HG02943 (cell line): Measurements from ENCODE around the gene AUTS2.

Experiments
- ATAC-seq: cut with Tn5 transposase; IDR thresholded peaks from one replicate; pipeline ENCODE4 v1.9.1; 2021; ENCODE audit warnings: mild to moderate bottlenecking, low read depth, moderate library complexity; ENCODE audit not compliant: unreplicated experiment

The AUTS2 gene

DNA sequence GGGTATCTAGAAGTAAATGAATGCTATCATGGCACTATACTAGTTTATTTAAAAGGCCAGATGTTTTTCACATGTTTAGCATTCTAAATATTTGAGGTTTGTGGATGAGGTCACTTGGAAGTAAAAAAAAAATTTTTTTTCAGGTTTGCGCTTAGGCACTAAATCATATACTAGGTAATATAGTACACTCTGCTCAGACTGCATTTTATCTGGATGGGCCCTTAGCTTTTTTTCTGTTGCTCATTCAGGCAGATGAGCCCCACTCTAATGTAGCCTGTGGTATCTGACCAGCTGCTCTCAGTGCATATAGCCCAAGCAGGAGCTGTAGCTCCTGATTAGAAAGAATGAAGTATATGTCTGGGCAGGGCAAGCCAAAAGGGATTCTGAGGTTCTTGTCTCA lies 210.1 kb downstream of the AUTS2 start:
- ATAC-seq: no peak

DNA sequence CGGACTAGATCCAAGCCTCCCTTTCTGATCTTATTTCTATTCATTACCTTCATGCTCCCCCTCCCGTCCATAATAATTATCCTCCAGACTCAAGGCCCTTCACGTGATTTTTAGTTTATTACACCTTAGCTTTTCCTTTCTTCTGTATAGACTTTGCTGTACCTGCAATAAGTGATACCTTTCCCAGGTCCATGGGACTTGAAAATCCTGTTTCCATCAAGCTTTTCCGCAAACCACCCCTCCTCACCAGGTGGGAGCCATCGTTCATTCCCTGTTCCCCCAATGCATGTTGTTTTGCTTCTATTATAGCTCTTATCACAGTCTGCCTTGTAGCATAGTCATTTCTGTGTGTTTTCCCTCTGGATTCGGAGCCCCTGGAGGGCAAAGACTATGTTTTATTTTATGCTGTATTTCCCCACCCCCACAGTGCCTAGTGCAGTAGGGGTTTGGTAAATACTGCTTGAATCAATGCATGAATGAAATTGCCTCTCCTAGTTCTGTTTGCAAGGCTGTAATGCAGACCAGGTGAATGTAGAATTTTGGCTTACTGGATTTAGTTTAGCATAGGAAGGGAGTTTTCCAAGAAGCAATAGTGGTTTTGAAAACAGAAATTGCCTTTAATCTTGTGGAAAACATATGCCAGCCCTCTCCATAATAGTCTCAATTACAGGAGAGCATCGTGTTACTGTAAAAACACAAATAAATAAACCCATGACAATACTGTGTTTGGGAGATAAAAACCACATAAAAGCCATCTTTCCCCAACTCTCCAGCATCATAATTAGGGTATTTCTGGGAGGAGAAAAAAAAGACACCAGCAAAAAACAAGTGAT lies 213.4 kb downstream of the AUTS2 start:
- ATAC-seq: no peak

DNA sequence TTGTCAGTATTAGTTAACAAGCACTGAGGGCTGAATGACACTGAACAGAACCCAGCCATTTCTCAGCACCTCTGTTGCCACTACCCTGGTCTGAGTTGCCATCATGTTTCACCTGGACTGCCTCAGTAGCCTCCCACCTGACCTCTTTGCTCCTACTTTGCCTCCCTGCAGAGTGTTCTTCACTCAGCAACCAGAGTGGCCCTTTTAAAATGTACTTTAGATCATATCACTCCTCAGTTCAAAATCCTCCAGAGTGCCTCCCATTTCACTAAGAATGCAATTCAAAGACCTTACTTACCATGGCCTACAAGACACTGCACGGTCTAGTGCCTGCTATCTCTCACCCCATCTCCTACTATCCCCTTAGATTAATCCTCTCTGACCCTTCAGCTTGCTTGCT lies 214.5 kb downstream of the AUTS2 start:
- no peak for ATAC-seq

DNA sequence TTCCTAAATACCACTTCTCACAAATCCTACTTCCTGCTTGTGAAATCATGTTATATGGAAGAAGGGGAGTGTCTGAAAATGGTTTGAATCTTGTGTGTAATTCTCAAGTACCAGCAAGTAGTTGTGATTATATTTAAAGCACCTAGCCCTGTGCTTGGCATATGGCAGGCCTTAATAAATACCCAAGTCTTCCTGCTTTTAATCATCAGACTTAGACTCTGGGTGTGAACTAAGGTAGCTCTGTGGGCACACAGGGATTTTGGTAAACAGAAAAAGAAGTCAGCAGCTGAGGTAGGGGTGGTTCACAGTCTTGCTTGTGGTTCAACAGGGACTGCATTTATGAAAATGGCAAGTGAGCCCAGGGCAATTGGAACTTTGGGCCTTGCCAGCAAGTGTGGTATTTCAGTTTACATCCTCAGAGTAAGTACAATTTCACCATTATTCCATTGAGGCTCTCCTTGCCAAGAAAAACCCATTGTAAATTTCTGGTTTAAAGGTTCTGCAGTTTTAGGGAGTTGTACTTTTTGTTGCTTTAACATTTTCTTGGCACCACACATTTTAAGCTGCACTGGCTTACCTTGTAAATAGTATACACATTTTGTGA lies 215.5 kb downstream of the AUTS2 start:
- ATAC-seq: no peak

DNA sequence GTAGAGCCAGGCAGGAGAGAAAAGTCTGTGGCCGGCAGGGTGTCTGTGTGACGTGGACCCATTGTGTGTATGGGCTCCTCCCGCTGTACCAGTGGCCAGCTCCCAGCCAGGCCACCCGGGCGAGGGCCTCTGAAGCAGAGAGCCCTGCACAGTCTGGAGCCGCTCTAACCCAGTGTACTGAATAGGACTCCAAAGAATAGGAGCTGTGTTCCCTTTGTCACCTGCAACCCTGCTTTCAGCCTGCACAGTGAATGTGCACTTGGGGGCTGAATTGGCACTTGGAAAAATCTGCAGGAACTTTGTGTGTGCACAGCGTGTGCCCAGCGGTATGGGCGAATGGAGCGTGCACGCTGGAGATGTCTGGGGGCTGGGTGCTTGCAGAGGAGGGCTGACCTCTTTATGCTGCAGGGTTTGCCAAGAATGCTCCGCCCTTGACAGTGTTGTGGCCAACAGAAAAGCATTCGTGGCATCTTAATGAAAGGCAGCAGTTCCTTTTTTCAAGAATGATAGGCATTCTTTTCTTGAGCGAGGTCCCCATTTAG lies 216.2 kb downstream of the AUTS2 start:
- no peak for ATAC-seq

DNA sequence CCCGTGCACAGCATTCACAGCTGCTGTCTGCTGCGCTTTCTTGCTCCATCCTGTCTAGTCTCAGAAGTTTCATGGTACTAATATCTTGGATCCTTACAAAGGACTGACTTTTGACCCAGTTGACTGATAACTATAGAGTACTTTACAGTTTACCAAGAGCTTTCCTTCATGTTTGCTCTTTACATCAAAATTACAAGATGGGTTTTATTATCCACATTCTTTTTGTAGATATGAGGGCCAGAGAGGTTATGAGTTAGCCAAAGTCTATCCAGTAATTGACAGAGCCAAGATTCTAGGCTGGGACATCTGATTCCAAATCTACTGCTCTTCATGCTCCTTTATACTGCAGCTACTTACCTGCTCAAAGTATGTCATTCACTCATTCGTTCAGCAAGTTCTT lies 218.2 kb downstream of the AUTS2 start:
- ATAC-seq: no peak

DNA sequence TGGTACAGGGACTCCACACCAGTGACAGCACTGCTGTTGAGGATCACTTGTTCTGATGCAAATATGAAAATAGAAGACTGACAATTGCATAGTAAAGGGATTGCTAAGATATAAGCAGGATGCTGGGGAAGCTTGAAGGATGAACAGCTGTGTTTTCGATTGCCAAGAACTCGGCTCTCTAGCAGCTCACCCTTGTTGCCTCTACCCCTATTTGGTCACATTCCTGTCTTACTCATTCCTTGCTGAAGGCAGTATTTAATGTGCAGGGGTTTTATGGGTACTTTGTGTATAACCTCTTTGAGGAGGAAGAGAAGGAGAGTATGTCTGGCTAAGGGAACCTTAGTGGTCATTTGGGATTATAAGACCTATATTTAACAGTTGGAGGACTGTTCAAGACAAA lies 218.8 kb downstream of the AUTS2 start:
- ATAC-seq: no peak

DNA sequence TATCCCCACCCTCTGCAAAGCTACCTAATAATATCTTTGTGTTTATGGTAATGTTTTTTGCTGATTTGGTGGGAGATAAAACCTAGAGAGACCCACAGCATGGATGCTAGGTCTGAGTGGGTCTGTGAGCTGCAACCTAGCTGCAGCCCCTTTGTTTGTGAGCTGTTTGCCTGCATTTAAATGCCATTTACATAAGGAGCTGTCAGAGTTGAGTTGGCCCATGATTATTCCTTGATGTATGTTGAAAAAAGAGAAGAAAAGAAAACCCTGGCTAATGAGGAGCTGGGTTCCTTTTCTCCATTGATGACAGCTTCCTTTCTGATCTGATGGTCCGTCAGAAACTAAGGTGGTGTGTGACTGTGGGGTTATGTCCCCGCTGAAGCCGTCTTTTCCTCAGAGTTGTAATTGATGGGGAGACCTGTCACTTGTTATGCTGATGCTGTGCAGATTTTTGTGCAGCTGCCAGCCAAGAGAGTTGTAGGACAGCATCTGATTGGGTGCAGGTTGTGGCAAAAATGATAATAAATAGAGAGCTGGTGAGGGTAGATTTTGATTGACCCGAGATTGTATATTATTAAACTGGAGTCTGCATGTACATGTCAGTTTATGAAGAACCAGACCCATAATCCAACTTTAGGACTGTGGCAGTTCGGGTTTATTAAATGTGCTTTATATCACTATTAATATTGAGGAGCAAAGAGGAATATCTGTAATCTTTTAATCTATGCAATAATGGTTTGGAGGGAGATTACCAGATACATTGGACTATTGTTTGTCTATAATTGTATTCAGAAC lies 219.8 kb downstream of the AUTS2 start:
- ATAC-seq: no peak

DNA sequence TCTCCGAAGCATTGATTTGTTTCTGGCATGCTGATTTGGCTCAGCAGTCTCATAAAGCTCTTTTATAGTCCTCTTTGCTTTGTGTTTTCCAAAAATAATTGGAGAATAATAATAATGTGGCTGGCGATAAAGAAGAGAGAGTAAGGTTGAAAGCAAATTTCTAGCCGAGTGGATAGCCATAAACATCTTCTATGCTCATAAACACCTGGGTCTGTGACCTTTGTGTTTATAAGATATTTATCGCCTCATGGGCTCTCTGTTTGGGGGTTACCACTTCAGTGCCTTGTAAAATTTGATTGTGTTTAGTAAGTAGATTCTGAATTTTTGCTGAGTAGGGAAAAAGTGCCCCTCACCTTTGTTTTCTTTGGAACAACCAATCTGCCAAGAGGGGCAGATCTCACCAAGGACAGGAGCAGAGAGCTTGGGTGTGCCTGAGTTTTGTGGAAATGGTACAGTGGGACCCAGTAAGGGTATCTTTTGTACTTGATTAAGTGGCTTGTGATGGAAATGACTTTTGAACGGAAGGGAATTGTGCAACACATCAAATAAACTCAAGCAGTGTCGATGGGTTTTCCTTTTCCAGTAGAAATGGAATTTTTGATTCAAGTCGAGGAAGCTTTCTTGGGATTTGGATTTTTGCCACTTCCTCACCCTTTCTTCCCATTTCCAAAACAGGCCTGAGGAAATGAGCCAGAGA lies 220.5 kb downstream of the AUTS2 start:
- no peak for ATAC-seq

DNA sequence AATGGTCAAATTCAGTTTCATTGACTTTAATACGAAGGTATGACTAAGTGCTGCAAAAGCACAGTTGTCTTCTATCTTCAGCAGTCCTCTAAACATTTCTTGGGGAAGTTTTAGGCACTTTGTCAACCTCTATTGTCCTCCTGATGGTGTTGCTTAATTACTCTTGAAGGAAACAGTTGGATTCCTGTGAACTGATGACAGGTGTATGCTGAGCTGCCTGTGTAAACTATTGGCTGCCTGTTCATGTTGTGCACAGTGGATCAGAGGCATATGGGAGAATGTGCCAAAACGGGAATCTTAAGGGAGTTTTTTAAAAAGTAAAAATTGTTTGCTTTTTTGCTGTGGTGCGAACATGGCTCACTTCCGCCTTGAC lies 221.0 kb downstream of the AUTS2 start:
- ATAC-seq: no peak

DNA sequence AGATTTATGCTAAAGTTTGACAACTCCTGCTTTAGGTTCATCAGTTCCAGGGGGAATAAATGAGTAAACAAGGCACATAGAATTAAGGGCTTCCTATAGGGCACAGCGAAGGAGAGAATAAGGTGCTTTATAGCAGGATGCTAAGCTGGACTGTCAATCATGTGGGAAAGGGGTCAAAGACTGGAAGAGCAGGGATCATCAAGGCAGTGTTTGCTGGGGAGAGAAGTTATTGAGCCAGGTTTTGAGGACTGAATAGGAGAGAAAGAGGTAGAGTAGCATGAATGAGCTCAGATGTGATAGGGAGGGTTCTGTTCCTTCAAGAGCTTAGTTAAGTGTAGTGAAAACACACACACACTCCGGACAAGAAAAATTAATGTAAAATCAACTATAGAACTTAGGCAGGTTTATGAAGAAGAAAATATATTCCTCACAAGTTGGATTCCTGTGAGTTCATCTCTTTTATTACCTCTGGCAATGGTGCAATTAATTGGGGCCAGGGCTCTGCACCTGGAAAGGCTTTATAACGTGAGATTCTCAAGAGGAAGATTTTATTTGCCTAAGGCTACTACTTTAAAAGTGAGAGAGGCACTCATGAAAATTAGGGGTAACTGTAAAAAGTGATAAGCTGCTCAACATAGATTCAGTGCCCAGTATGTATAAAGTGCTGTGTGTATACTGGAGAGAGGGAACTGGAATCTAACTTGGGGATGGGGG lies 222.4 kb downstream of the AUTS2 start:
- ATAC-seq: no peak

DNA sequence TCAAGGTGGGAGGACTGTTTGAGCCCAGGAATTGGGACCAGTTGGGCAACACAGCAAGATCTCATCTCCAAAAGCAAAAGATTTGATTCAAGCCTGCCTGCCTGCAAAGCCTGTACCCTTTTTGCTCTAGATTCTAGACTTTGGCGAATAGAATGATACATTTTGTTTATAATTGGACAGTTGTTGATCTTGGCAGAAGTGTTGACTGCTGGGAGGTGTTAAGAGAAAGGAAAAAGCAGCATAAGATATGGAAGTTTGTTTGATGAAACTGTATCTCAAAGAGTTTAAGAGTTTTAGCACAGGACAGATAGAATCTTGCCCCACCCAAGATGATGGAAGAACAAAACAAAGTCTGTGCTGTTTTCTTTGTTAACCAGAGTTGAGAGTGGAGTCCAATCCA lies 224.1 kb downstream of the AUTS2 start:
- no peak for ATAC-seq

DNA sequence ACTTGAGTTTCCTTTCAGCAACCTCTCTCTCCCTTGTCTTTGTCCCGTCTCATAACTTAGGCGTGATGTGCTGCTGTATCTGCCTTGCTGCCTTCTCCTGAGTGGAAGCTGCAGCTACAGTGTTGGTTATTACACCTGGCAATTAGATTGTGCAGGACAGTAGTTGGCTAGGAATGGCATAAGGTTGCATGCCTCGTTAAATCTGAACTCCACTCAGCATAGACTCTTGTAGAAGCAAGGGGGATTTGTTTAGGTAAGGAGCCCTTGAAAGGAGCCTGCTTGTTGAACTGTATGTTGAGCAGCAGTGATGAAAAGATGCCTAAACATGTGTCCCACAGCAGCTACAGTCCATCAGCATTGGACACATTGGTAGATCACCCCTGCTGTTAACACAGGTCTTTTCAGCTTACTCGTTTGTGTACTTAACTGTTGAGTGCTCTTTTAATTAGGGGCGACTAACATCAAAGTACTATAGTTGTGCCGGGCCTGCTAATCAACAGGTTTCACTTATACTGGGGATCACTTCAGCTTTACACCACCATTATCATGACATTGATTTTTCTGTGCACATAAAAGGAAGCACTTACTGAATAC lies 225.0 kb downstream of the AUTS2 start:
- ATAC-seq: no peak

DNA sequence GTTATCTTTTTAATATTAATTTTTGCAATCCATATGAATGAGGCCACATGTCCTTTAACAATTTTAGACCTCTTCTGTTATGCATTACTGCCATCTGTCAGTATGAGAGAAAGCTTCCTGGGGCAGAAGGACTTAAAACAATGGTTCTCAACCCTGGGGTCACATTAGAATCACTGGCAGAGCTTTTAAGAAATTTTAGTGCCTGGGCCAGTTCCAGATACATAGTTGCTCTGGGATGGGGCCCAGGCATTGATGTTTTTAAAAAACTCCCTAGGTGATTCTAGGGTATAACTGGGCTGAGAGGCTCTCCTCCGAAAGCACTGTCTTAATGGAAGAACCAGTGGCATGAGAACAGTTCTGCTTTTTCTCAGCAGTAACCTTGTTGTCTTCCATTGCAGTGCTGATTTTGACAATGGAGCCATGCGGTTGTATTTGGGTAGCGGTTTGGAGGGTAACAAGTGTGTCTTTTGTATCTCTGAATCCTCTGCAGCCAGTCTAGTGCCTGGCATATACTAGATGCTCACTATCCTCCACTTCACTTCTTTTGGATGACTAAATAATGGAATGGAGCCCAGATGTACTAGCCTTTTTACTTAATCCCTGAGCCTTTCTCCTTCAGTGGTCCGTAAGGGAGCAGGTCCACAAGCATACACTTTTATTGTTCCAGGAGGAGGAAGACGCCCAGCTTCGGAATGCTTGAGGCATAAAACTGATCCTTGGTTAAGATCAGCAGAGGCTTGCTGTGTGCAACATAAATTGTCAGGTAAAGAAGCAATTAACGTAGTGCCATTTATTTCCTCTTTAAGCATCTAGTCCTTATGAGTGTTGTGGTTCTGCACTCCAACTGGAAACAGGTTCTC lies 227.1 kb downstream of the AUTS2 start:
- ATAC-seq: no peak

DNA sequence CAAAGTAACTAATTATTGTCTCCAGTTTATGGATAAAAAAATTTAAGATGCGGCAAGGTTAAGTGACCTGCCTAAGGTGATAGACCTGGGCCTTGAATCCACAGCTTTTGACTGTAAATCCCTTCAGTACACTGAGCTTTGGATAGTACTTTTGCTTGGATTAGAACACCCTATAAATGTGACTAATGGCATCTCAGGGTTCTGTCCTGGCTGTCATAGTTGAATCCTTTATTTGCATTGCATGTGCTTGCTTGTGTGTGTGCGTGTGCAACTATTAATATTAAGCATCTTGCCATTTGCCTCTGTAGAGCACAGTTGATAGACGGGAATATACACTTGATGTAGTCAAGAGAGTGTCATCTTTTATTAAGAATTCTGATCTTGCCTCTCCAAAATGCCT lies 228.0 kb downstream of the AUTS2 start:
- no peak for ATAC-seq

DNA sequence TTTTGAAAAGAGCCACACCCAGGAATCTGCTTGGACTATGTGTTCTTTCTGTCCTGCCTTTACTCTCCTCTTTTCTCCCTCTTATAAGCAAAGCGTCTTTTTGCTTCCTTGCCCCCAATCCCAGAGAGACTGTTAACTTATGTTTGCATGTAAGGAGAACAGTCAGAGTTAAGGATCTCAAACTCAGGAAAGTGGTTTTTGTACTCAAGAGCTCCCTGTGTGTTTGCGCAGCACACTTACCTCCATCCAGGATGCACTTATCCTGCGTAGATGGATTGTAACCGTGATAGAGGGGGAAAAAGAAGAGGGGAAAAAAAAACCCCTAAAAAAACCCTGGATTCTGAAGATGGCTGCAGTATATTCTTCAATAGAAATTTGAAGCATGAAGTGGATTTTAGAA lies 228.9 kb downstream of the AUTS2 start:
- no peak for ATAC-seq

DNA sequence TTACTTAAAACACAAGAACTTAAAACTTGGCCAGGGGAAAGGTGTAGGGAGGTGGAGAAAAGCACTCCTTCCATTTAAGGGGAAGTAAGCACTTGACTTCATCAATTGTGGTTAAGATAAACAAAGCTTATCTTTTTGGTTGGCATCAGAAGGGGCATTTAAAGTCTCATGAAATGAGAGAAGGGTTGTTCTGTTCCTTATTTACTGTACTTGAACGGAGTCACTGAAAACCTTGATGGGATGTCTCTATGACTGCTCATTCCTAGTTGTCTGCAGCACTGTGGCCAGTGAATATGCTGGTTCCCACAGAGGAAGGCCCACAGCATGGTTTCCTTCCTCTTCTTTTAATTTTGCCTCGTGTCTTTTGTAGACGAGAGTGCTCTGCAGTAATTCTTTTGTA lies 229.3 kb downstream of the AUTS2 start:
- ATAC-seq: no peak

DNA sequence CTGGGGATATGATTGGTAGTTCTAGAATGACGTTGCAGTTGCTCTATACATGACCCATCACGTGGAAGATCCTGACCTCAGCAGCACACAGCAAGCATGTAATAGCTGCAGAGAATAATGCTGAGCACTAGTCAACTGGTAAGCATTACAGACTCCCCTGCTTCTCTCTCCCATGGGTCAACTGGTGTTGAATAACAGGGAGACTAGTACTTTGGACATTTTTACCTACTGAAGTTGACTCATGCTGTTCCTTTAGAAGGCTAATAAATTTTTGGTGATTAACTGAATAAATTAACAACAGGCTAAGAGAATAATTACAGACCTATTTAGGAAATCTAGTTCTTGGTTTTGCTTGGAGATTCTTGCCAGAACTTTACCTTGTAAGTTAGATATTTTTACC lies 234.1 kb downstream of the AUTS2 start:
- no peak for ATAC-seq

DNA sequence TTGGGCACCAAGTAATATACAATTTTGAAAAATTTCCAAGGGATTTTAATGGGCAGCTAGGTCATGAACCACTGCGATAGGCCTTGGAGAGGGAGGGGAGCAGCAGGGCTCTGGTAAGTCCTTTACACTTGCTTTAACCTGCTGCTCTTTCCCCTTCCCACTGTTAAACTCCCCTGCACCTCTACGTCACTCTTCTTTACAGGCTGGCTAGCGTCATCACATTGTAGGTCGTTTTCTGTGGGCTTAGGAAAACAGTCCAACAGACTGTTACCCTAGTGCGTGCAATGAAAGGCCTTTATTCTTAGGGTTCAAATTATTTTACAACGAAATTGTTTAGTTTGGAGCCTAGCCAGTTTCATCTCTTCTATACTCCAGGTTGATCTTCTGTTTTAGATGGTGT lies 235.7 kb downstream of the AUTS2 start:
- ATAC-seq: no peak
